ENCODE data around the gene G0S2.

Gene G0S2, protein sequence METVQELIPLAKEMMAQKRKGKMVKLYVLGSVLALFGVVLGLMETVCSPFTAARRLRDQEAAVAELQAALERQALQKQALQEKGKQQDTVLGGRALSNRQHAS

DNA sequence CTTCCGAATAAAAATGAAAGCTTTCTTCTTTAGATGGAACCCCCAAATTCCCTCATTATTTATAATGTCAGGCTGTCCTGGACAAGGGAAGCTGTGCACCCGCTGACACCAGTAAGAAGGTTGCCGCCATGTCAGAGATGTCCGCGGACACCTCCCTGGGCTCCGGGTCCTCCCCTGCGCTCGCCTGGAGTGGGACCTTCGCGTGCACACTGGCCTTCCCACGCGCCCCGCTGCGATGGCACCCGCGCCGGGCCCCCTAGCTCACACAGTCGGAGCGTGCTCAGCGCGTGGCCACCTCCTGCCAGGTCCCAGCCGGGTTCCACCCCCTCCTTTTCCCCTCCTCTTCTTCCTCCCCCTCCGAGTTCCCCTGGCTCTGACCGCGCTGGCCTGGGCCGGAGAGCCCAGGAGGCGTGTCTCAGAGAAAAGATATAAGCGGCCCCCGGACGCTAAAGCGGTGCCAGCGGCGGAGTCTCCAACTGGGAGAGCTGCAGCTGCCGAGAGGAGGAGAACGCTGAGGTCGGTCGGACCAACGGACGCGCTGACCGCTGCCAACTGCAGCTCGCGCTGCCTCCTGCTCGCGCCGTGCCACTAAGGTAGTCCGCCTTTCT, at the start of gene G0S2:
TSS of gene G0S2 (plus strand) at position 456 of the 608 bp plus-strand sequence. CDS start 273 bp downstream, outside the sequence.
- DNase-seq, result no peak

GRCh38 chr1:209625791-209626285, 49.4 kb upstream of the G0S2 start:
- no peak for DNase-seq

- no peak for DNase-seq
These were observed 48.7 kb upstream of the G0S2 start for GRCh38 chr1:209626346-209627026.

DNA sequence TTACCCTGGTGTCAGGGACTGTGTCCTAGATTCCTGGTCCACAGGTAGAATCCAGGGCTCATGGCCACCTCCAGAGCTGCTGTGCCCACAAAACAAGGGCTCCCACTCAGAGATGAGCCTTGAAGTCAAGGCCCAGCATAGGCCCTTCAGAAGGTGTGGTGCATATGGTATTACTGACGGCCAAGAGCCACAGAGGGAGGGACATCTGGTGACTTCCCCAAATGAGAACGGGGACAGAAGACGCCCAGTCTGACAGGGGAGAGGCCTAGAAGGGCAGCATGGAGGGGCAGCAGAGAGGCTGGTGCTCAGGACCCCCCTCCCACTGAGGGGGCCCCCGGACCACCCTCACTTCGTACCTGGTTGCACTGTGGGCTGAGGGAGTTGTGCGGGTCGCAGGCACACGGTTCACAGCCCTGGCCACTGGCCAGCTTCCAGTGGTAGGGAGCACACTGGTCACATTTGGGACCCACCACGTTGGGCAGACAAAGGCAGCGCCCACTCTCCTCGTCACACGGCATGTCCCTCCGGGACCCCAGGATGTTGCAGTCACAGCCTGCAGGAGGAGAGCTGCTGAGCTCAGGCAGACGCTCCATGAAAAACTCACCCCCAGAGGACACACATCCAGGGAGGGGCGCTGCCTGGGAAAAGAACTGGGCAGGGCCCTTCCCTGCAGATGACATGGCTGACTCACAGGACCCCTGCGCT, 48.0 kb upstream of the G0S2 start:
- no peak for DNase-seq

DNA sequence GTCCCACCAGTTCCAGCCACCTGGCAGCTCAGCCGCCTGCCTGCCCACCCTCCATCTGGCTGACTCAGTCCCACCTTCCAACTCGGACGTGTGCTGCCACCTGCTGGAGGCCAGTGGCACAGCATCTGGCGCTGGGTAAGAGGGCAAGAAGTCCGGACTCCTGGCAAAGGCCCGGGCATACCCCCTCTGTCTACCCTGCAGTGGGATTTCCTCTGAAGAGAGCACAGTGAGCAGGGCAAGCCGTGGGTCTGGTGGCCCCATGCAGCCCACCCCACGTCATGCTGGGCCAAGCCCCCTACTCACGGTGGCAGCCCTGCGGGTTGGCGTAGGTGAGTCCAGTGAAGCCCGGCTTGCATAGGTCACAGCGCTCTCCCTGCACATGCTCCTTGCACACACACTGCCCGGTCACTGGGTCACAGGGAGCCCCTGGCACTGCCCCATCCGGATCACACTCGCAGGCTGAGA, 47.4 kb upstream of the G0S2 start:
- peak; percentile 63 for DNase-seq

- no peak for DNase-seq
These were observed 46.5 kb upstream of the G0S2 start for GRCh38 chr1:209628618-209629299.

DNA sequence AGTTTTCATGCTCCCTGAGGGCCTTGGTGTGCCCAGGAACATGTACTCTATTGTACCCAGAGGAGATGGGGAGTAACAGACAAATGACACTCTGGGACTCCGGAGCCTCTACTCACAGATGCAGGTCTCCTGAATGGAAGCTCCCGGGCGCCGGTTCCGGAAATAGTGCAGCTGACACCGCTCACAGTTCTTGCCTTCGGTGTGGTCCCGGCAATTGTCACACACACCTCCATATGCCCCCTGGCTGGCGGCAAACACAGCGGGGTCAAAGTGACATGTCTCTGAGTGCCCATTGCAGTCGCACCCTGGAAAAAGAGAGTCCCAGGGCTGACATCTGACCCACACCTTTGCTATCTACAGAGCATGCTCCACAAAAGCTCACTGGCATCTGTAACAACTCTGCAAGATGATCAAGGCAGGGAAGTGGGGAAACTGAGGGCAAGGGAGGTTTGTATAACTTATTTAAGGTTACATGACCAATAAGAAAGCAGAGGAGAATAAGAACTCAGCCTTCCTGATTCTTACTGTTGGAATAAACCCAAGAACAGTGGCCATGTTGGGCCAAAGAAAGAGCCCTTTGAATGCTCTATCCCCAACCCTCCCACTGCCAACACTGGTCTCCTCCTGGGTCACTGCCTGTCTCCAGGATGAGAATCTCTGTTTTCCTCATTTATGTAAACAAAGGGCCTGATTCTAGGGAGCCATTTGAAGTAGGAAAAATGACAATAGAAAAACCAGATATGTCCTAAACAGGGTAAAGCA, 45.4 kb upstream of the G0S2 start:
- no peak for DNase-seq

GRCh38 chr1:209630383-209631225, 44.6 kb upstream of the G0S2 start:
- no peak for DNase-seq

- DNase-seq, result no peak
These were observed 41.7 kb upstream of the G0S2 start for GRCh38 chr1:209633335-209633997.

DNA sequence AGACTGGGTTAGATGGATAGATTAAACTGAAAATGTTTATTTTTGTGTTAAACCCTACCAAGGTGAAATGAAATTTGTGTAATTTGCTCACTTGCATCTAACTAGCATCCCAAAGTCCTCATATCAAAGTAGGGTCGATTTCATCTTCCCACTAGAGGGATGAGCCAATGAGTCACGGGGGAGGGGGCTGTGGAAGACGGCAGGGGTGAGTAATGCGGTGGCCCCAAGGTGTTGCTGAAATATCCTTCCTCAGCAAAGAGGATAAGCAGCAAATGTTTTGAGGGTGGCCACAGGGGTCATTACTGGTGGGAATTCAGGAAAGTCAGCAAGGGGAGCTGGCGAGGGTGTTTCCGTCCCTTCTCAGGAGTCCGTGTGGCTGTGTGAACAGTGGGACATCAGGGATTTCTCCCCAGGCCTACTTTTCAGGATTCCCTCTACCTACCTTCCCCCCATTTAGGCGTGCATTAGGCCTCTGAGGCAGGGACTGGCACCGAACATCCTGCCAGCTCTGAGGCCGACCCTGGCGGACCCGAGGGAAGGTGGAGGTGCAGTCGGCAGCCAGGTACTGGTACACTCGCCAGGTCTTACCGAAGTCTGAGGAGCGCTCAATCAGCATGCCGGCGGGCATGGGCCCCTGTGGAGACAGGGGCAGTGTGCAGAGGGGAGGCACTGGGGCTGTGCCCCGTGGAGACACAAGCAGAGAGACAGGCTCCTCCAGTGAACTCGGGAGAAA, 41.0 kb upstream of the G0S2 start:
- DNase-seq, result no peak

GRCh38 chr1:209635850-209636249, 39.4 kb upstream of the G0S2 start:
- DNase-seq, result no peak

GRCh38 chr1:209641832-209642172, 33.4 kb upstream of the G0S2 start:
- DNase-seq, result no peak

DNA sequence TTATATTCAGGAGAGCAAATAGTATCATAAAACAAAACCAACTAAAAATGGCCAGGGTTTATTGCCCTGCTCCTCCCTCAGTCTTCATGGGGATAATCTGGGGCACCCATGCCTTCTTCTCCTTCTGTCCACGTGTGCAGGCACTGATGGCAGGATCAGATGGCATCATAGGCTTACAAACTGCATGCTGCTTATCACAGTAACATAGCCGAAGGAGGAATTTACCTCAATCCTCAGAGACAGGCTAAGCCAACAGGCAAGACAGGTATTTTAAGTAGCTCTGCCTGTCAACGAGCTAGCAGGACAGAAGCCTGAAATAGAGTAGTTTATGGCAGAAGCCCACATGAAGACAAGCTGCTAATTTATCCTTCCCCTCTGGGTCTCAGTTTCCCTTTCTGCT, 32.4 kb upstream of the G0S2 start:
- DNase-seq, result no peak

DNA sequence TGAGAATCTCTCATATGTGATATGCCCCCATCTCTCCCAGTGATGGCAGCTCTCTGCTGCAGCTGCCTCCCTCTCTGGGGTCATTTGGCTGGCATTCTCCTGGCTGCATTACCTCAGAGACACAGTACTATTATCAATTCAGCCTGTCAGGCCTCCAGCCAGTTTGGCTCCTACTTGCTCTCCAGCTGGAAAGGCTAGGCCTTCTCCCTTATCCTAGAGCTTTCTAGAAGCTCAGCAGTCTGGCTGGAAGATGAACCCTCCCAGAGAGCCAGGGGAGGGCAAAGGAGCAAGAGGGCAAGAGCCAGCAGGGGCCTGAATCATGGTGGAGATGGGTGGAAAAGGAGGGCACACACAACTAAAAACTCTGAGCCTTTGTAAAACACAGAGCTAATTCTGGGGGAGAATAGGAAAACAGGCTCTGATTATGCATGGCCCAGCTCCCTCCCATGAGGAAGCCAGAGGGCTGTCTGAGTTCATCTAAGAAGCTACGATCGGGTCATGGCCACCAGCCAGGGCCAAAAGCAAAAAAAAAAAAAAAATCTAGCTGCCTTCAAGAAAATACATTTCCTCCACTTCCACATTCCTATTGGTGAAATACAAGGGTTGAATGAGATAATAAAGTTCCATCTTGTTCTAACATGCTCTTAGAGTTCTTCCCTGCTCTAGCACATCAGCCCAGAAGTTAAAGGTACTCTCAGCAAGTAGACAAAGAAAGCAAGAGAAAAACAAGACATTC, 31.8 kb upstream of the G0S2 start:
- no peak for DNase-seq

DNA sequence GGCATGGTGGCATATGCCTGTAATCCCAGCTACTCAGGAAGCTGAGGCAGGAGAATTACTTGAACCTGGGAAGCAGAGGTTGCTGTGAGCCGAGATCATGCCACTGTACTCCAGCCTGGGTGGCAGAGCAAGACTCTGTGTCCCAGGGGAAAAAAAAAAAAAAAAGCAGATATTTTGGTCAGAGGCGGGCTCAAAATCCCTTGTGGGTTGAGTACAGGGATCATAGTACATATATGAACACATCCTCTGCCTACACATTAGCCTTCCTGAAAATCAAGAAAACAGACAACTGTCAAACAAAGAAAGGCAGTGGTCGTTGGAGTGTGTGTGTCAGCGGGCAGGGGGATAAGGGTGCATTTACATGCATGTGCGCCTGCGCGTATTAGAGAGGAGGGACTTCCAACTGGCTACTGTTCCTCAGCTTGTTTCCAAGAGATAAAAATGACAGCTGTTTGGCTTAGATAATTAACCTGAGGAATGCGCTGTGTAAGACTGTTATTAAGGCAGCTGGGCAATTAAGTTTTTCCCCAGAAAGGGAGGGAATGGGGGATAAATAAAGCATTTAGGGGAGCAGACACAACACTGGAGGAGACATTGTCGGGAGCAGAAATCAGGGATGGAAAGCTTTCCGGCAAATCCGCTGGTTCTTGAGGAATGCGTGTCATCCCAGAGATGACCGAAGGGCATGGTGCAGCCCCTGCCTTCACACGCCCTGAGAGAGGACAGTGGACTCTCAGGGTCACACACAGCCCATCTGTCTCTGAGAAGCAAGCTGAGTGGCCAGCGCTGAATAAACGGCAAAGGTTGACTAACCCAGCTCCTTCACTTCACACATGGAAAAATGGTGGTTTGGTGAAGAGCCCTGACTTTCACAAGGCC, 29.4 kb upstream of the G0S2 start:
- DNase-seq, result no peak

GRCh38 chr1:209646558-209646957, 28.7 kb upstream of the G0S2 start:
- DNase-seq, result no peak

- DNase-seq, result no peak
These were observed 28.1 kb upstream of the G0S2 start for GRCh38 chr1:209647156-209647555.

DNA sequence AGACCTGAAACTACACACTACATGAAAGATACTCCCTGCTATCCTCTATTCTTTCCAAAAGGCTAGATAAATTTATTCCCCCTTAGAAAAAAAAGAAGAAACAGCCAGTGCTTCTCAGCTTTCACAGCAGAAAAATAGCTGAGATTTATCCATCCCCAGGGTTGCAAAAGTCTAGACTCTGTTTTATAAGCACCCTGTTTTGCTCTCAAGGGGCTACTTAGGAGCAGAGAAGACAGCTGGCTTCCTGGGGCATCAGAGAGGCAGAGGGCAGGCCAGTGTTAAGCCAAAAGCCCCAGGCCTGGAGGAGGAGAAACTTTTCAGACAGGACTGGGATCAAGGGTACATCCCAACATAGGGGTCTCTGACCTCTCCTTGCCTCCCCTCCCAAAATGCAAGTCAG, 26.9 kb upstream of the G0S2 start:
- no peak for DNase-seq
